ENCODE results near the gene RAD51D. TPM values are rescaled to one million over a fixed set of nuclear protein-coding genes. Genes with fewer than 3 reads are reported as not detected.
A peak's percentile ranks its signal among the peaks of the same experiment; 100 is the strongest.

Gene RAD51D
- polyA plus RNA-seq, 1 of the 3 experiments (the other 2 are of a cell fraction) = 11.6 TPM

GRCh38 chr17:35081638-35082037 is 38.0 kb downstream of the RAD51D start:
- whole genome bisulfite sequencing (ENCODE audit: low lambda C conversion rate) = 100% methylated on average over 1 of the region's 1 CpG
- Histone ChIP-seq H4K20me1 (ENCODE audit: insufficient read depth) (peaks cover 6% of the 10 kb centered on the region), H3K27ac (ENCODE audit: low read depth in 2 of 2, low read length in 1 of 2) (peak overlapping the region; percentile 71 to 86; a peak in 3 of 4 replicates), H2AFZ (ENCODE audit: low read depth) (no peak overlapping the region), H3K9me2 (no peaks in the 10 kb centered on the region), H3K36me3 (replicated peaks in 1 of 2; ENCODE audit: control insufficient read depth in 1 of 2, insufficient read depth in 2 of 2, low read length in 1 of 2) (peaks cover 0 to 4% of the 10 kb centered on the region in 2 experiments), H3K79me2 (ENCODE audit: insufficient read depth) (peaks cover 78% of the 10 kb centered on the region), H3K27me3 (ENCODE audit: insufficient read depth) (no peaks in the 10 kb centered on the region), H3K4me2 (no peak overlapping the region), H3K4me3 (ENCODE audit: low read depth in 2 of 2, low read length in 1 of 2) (no peak overlapping the region), H3K9me3 (no peaks in the 10 kb centered on the region), H3K9ac (no peak overlapping the region), H3K4me1 (ENCODE audit: control insufficient read depth in 1 of 2, insufficient read depth in 2 of 2, low read depth in 1 of 2, low read length in 1 of 2) (peaks cover 9 to 31% of the 10 kb centered on the region in 2 experiments), H3F3A (replicated peaks; ENCODE audit: insufficient read depth) (peaks cover 27% of the 10 kb centered on the region)
- ChIA-PET CTCF (interaction anchor here (0.8 to 1.6 kb wide), 4 partner anchors 12 to 639 kb away, joined by 3 to 7 read pairs (median 3); partner anchors contain the start of gene RFFL), POLR2A (no interaction called here)
- no peak for TF ChIP-seq YY1 (IDR thresholded peaks at IDR 0.05; ENCODE audit: low read depth)
- no peak for TF ChIP-seq PBX3 (IDR thresholded peaks at IDR 0.05)
- no peak for TF ChIP-seq USF1 (IDR thresholded peaks at IDR 0.05; ENCODE audit: borderline replicate concordance, low read depth)
- TF ChIP-seq CHD2 (IDR thresholded peaks at IDR 0.05; ENCODE audit: low read length, partially characterized antibody) = no peak
- no peak for TF ChIP-seq USF2 (IDR thresholded peaks at IDR 0.05; ENCODE audit: borderline replicate concordance, low read depth, low read length)
- TF ChIP-seq RAD21 (IDR thresholded peaks at IDR 0.05; ENCODE audit: low read length) = no peak
- TF ChIP-seq MXI1 (IDR thresholded peaks at IDR 0.05; ENCODE audit: low read depth, low read length) = no peak
- TF ChIP-seq EP300 (IDR thresholded peaks at IDR 0.05; ENCODE audit: borderline replicate concordance in 1 of 2, low read depth in 1 of 2, low read length in 1 of 2) = no peak
- TF ChIP-seq NFIC (IDR thresholded peaks at IDR 0.05; ENCODE audit: borderline replicate concordance) = no peak
- no peak for TF ChIP-seq FOXJ3 (CRISPR knock-in tag; IDR thresholded peaks at IDR 0.05)
- no peak for TF ChIP-seq NRF1 (IDR thresholded peaks at IDR 0.05; ENCODE audit: low read depth, low read length)
- no peak for TF ChIP-seq GABPA (IDR thresholded peaks at IDR 0.05; ENCODE audit: low read depth)
- no peak for TF ChIP-seq SIN3A (IDR thresholded peaks at IDR 0.05; ENCODE audit: borderline replicate concordance, low read depth, low read length)
- no peak for TF ChIP-seq IRF3 (IDR thresholded peaks at IDR 0.05; ENCODE audit: low read depth, low read length)
- TF ChIP-seq ZBTB33 (IDR thresholded peaks at IDR 0.05; ENCODE audit: borderline replicate concordance, low read depth) = no peak
- no peak for TF ChIP-seq MAX (IDR thresholded peaks at IDR 0.05; ENCODE audit: low read depth)
- DNase-seq = no peak
